SW480 (cell line): ENCODE measurements around the gene CPO.

Source experiments
- DNase-seq: peaks from one replicate; pipeline ENCODE4 v3.0.0-alpha.2; 2016; ENCODE audit warnings: low spot score

The CPO gene

GRCh38 chr2:206974551-206974950 lies 35.2 kb downstream of the CPO start:
- no peak for DNase-seq

GRCh38 chr2:206978746-206979145 lies 39.4 kb downstream of the CPO start:
- no peak for DNase-seq

GRCh38 chr2:206979365-206979764 lies 40.0 kb downstream of the CPO start:
- DNase-seq: no peak

- DNase-seq: no peak
Measured at GRCh38 chr2:206979922-206980321, 40.6 kb downstream of the CPO start.

GRCh38 chr2:206980413-206980812 lies 41.1 kb downstream of the CPO start:
- no peak for DNase-seq

- no peak for DNase-seq
Measured at GRCh38 chr2:206981086-206981674, 41.9 kb downstream of the CPO start.

- peak; percentile 44 for DNase-seq
Measured at GRCh38 chr2:206981739-206982340, 42.5 kb downstream of the CPO start.

- no peak for DNase-seq
Measured at GRCh38 chr2:206982360-206982955, 43.1 kb downstream of the CPO start.

- no peak for DNase-seq
Measured at GRCh38 chr2:206983161-206983859, 44.0 kb downstream of the CPO start.

- no peak for DNase-seq
Measured at GRCh38 chr2:206984206-206984605, 44.9 kb downstream of the CPO start.

GRCh38 chr2:206986943-206987342 lies 47.6 kb downstream of the CPO start:
- DNase-seq: no peak

- DNase-seq: no peak
Measured at GRCh38 chr2:206987810-206988209, 48.5 kb downstream of the CPO start.

GRCh38 chr2:206988884-206989283 lies 49.6 kb downstream of the CPO start:
- DNase-seq: no peak

- DNase-seq: peak; percentile 36
Measured at GRCh38 chr2:206989311-206989710, 50.0 kb downstream of the CPO start.

GRCh38 chr2:206990360-206990759 lies 51.0 kb downstream of the CPO start:
- DNase-seq: no peak

- DNase-seq: no peak
Measured at GRCh38 chr2:206991070-206991469, 51.8 kb downstream of the CPO start.

GRCh38 chr2:206993396-206993911 lies 54.1 kb downstream of the CPO start:
- DNase-seq: no peak

GRCh38 chr2:206993964-206994363 lies 54.6 kb downstream of the CPO start:
- no peak for DNase-seq

- DNase-seq: no peak
Measured at GRCh38 chr2:206996556-206997065, 57.3 kb downstream of the CPO start.

- DNase-seq: no peak
Measured at GRCh38 chr2:207008105-207008990, 69.0 kb downstream of the CPO start.

- no peak for DNase-seq
Measured at GRCh38 chr2:207012461-207012860, 73.1 kb downstream of the CPO start.

GRCh38 chr2:207014424-207014823 lies 75.1 kb downstream of the CPO start:
- DNase-seq: no peak
